GM10248 (cell line): Measurements from ENCODE around the gene HSF4.

ENCODE experiments used
- CTCF ChIA-PET: fragments of 300-600 bp; sonication (Branson Sonifier 250); formaldehyde crosslinking; extraction: SDS; loops from one replicate; lab custom pipeline; 2021; ENCODE audit warnings: antibody characterized with exemption; lab: Yijun Ruan, JAX
- POLR2A ChIA-PET: fragments of 350-650 bp; sonication (Branson Sonifier 250); formaldehyde crosslinking; extraction: SDS; loops from one replicate; lab custom pipeline; 2020; ENCODE audit warnings: antibody characterized with exemption; lab: Yijun Ruan, JAX
- DNase-seq: peaks from one replicate; pipeline ENCODE4 v3.0.0; 2012; ENCODE audit errors: extremely low spot score
- TF ChIP-seq, protein P1 (sequence below): IDR thresholded peaks from 2 replicates; pipeline ENCODE4 v1.5.1; 2012; ENCODE audit warnings: mild to moderate bottlenecking, low read depth; ENCODE audit errors: extremely low read depth, missing control alignments, control extremely low read depth

The HSF4 gene

DNA sequence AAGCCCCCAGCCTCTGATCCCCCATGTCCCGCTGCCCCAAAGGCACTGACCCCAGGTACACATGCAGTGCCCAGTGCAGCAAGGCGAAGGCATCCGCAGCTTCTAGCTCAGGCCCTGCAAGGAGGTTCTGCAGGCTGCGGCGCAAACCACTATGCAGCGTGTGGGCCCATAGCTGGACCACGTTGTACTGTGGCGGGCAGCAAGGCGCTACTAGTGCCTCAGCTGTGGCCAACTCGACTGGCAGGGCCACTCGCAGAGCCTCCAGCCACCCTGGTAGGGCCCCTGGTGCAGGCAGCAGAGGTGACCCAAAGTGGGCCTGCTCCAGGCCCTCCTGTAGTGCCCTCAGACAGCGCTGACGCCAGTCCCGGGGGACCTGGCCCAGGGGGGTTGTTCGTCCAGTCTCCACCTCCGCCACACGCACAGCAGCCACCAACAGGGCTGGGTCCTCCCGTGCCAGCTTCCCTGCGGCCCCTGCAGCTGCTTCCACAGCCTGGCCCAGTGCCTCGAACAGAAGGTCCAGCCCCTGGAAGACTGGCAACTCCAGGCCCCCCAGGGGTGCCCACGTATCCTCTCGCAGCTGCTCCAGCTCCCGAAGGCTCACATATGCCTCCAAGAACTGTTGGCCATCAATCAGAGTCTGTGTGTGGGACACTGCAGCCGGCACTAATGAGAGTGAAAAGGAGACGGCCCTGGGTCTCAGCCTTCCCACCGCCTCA lies 22.8 kb downstream of the HSF4 start:
- DNase-seq, result no peak
- ChIA-PET CTCF (interaction anchor here (1.3 to 4.3 kb wide), 6 partner anchors 12 to 212 kb away, joined by 3 to 45 read pairs (median 12); partner anchors contain the start of gene NOL3), POLR2A (no interaction called here)
- TF ChIP-seq, protein P1, sequence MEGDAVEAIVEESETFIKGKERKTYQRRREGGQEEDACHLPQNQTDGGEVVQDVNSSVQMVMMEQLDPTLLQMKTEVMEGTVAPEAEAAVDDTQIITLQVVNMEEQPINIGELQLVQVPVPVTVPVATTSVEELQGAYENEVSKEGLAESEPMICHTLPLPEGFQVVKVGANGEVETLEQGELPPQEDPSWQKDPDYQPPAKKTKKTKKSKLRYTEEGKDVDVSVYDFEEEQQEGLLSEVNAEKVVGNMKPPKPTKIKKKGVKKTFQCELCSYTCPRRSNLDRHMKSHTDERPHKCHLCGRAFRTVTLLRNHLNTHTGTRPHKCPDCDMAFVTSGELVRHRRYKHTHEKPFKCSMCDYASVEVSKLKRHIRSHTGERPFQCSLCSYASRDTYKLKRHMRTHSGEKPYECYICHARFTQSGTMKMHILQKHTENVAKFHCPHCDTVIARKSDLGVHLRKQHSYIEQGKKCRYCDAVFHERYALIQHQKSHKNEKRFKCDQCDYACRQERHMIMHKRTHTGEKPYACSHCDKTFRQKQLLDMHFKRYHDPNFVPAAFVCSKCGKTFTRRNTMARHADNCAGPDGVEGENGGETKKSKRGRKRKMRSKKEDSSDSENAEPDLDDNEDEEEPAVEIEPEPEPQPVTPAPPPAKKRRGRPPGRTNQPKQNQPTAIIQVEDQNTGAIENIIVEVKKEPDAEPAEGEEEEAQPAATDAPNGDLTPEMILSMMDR, result no peak

DNA sequence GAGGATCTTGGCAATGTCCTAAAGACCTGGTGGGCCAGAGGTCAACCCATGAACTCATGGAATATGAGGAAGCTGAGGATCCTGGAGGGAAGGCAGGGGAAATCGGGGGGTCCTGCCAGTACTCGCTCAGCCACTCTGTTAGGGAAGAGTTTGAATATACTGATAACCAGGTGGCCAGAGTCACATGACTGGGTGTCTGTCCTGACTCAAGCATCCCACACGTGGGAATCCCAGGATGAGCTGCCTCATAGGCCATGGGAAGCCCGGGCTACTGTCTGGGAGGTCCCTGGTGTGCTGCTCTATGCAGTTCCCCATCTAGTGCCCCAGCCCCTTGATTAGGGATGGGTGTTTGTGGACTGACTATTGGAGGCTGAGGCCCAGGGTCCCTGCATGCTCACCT lies 23.8 kb downstream of the HSF4 start:
- ChIA-PET POLR2A (no interaction called here), CTCF (interaction anchor here (1.1 to 4.3 kb wide), 5 partner anchors 13 to 228 kb away, joined by 3 to 45 read pairs (median 17); partner anchors contain the start of gene NOL3)
- no peak for DNase-seq
- TF ChIP-seq, protein P1, result no peak

DNA sequence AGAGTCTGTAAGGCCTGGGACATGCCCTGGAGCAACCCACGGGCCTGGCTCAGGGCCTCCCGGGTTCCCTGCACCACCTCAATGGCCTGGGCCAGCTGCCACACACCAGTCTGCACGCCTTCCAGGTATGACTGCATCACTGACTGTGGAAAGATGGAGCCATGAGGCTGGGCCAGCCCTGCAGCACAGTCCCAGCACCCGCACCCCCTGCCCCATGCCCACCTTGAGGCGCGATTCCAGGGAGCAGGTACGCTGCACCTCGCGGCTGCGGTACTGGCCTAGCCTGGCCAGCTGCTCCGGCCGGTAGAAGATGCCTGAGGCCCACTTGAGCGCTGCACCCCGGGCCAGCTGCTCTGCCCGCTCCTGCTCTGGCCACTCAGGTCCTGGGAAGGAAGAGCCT lies 24.3 kb downstream of the HSF4 start:
- ChIA-PET CTCF (interaction anchor here (1.1 to 2.8 kb wide), 6 partner anchors 11 to 228 kb away, joined by 3 to 17 read pairs (median 3); partner anchors contain the start of gene NOL3), POLR2A (no interaction called here)
- DNase-seq, result no peak
- TF ChIP-seq, protein P1, result no peak

DNA sequence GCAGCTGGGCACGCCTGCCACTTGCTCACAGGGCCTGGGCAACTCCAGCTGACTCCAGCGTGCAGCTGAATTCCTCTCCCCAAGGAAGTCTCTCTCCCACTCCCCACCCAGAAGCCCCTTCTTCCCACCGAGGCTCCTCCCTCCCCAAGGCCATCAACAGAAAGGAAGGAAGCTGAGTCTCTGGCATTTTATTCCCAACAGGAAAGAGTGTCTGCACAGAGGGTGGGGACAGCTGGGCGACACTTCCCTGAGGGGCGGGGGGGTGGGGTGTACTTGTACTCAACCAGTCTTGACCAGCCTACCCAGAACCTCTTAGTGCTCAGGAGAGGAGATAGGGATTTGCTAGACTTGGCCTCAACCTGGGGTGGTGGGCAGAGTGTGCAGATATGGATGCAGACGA lies 25.5 kb downstream of the HSF4 start, which contains the start of gene EXOC3L1:
TSS of gene EXOC3L1 (minus strand) at position 96 of the 400 bp plus-strand sequence. CDS start 460 bp downstream, outside the sequence.
- no peak for DNase-seq
- CTCF ChIA-PET, result interaction anchor here (1.1 to 2.8 kb wide), 8 partner anchors 12 to 174 kb away, joined by 3 to 17 read pairs (median 4); partner anchors contain the start of gene NOL3
- TF ChIP-seq, protein P1, result no peak
- POLR2A ChIA-PET, result interaction anchor here (0.5 kb wide), 1 partner anchor 209 kb away, joined by 3 read pairs; no protein-coding TSS in a partner anchor

DNA sequence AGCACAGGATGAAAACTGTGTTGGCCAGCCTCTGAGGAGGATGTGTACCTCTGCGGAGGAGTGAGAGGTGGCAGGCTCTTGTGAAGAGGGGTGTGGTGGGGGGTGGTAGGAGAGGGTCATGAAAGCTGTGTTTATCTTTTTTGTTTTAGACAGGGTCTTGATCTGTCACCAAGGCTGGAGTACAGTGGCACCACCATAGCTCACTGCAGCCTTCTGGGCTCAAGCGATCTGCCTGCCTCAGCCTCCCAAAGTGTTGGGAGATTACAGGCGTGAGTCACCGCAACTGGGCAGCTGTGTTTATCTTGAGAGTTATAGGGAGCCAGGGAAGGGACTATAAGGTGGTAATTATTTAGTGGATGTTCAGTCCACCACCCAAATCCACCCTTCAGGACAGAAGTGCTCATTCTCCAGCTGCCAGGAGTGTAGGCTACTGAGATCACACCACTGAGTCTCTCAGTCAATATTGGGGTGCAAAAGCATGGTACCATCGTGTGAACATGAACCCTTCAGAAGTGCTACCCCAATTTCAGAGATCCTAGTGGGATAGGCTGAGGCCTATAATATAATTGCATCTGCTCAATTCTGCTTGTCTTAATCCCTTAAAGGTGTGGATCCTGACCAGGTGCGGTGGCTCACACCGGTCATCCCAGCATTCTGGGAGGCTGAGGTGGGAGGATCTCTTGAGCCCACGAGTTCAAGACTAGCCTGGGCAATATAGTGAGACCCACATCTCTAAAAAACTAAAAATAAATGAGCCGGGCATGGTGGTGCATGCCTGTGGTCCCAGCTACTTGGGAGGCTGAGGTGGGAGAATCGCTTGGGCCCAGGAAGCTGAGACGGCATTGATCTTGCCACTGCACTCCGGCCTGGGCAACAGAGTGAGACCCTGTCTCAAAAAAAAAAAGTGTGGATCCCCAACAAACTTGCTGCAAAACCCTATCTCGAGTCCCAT lies 26.2 kb downstream of the HSF4 start:
- CTCF ChIA-PET, result interaction anchor here (1.1 to 2.8 kb wide), 6 partner anchors 15 to 175 kb away, joined by 3 to 17 read pairs (median 4); partner anchors contain the start of gene NOL3
- DNase-seq, result no peak
- TF ChIP-seq, protein P1, result no peak
- POLR2A ChIA-PET, result no interaction called here
